HTR-8/SVneo (cell line): ENCODE data around the gene WDR44.
"Not testable (repeated sequence)": the region's sequence is repeated elsewhere in the genome, so short reads cannot be mapped to it uniquely, and the experiment has no call there.

ENCODE experiments used
- DNase-seq: peaks from one replicate; pipeline ENCODE4 v3.0.0; 2011; ENCODE audit warnings: low spot score, mixed read lengths; ENCODE audit not compliant: insufficient read length
- FAIRE-seq: peaks from 2 replicates; lab custom pipeline; 2011; peaks lifted over from hg19 to GRCh38; lab: Jason Lieb, UNC

The WDR44 gene

GRCh38 chrX:118470721-118471347 lies 124.9 kb downstream of the WDR44 start:
- DNase-seq, FAIRE-seq: not testable (repeated sequence)

- DNase-seq (no peak), FAIRE-seq (no peak)
Measured at GRCh38 chrX:118474586-118474985, 128.7 kb downstream of the WDR44 start.

GRCh38 chrX:118475903-118476302 lies 130.0 kb downstream of the WDR44 start:
- FAIRE-seq, result no peak
- DNase-seq, result no peak

- DNase-seq, result no peak
- no peak for FAIRE-seq
Measured at GRCh38 chrX:118480172-118480571, 134.3 kb downstream of the WDR44 start.

GRCh38 chrX:118482384-118482783 lies 136.5 kb downstream of the WDR44 start:
- FAIRE-seq, result not testable (repeated sequence)

GRCh38 chrX:118484216-118484903 lies 138.5 kb downstream of the WDR44 start:
- no peak for DNase-seq
- no peak for FAIRE-seq

More at GRCh38 chrX:118482384-118482783, 136.5 kb downstream of the WDR44 start:
- not testable (repeated sequence) for DNase-seq

- not testable (repeated sequence) for FAIRE-seq, DNase-seq
Measured at GRCh38 chrX:118486693-118487092, 140.8 kb downstream of the WDR44 start.

- FAIRE-seq, result no peak
- no peak for DNase-seq
Measured at GRCh38 chrX:118493016-118493415, 147.1 kb downstream of the WDR44 start.

GRCh38 chrX:118493653-118494297 lies 147.9 kb downstream of the WDR44 start:
- FAIRE-seq (no peak), DNase-seq (no peak)

GRCh38 chrX:118495061-118495921 lies 149.4 kb downstream of the WDR44 start, which contains the start of gene DOCK11:
Gene DOCK11, plus strand, starts transcription at chrX:118495815. Its CDS starts 157 bp downstream, at chrX:118495972.
- no peak for FAIRE-seq

GRCh38 chrX:118495958-118496762 lies 150.3 kb downstream of the WDR44 start:
- no peak for FAIRE-seq
- no peak for DNase-seq

More at GRCh38 chrX:118495061-118495921, 149.4 kb downstream of the WDR44 start, which contains the start of gene DOCK11:
- DNase-seq, result peak; percentile 30

- DNase-seq, result no peak
- no peak for FAIRE-seq
Measured at GRCh38 chrX:118496763-118497079, 150.8 kb downstream of the WDR44 start.

- no peak for FAIRE-seq
- no peak for DNase-seq
Measured at GRCh38 chrX:118497180-118497818, 151.4 kb downstream of the WDR44 start.

GRCh38 chrX:118498351-118498750 lies 152.4 kb downstream of the WDR44 start:
- FAIRE-seq, result no peak
- DNase-seq, result no peak

- FAIRE-seq (no peak), DNase-seq (no peak)
Measured at GRCh38 chrX:118498755-118499154, 152.8 kb downstream of the WDR44 start.

GRCh38 chrX:118499295-118499694 lies 153.4 kb downstream of the WDR44 start:
- no peak for FAIRE-seq

More at GRCh38 chrX:118499295-118499694, 153.4 kb downstream of the WDR44 start:
- no peak for DNase-seq
